Activated T-helper 2 cell treated with anti-CD3 and anti-CD28 coated beads, Interferon-gamma antibody, Interleukin-2, Interleukin-4, amounts not matched to agents 10 μg/mL and 5 μg/mL and 100 μg/mL, durations not matched to agents 14 hours and 24 hours and 36 hours (primary cell): ENCODE measurements around the gene AUTS2. TPM values are rescaled to one million over a fixed set of nuclear protein-coding genes. Genes with fewer than 3 reads are reported as not detected.

Source experiments
- DNase-seq: peaks from one replicate; pipeline ENCODE4 v3.0.0; 2021; ENCODE audit warnings: low spot score
- H3K27ac Mint-ChIP-seq: one replicate; pipeline ENCODE4 v1.8.0; 2021; ENCODE audit warnings: mixed read lengths
- H3K27me3 Mint-ChIP-seq: one replicate; pipeline ENCODE4 v1.8.0; 2021; ENCODE audit warnings: low read depth, mixed read lengths
- H3K36me3 Mint-ChIP-seq: one replicate; pipeline ENCODE4 v1.8.0; 2021; ENCODE audit warnings: low read depth, mixed read lengths
- H3K4me1 Mint-ChIP-seq: one replicate; pipeline ENCODE4 v1.8.0; 2021; ENCODE audit warnings: low read depth, mixed read lengths
- H3K4me3 Mint-ChIP-seq: one replicate; pipeline ENCODE4 v1.8.0; 2021; ENCODE audit warnings: low read depth, mild to moderate bottlenecking, moderate library complexity, mixed read lengths
- H3K9me3 Mint-ChIP-seq: one replicate; pipeline ENCODE4 v1.8.0; 2021; ENCODE audit warnings: mixed read lengths
- intact Hi-C: fragments of 100-400 bp; cut with micrococcal nuclease; formaldehyde crosslinking; loops from one replicate; pipeline ENCODE4 v1.15.1; 2023
- total RNA-seq: library from RNA; stranded (reverse); gene quantifications from 2 replicates; pipeline ENCODE4 v1.2.3, GENCODE V29; 2022

Gene AUTS2
- total RNA-seq, 1 donor from 2014 or later, result 1.1 TPM

GRCh38 chr7:69692611-69693010 lies 94.3 kb downstream of the AUTS2 start:
- Mint-ChIP-seq H3K27ac (no peak overlapping the region), H3K4me1 (peaks cover 4% of the 10 kb centered on the region), H3K4me3 (no peak overlapping the region), H3K36me3 (no peaks in the 10 kb centered on the region), H3K27me3 (no peaks in the 10 kb centered on the region), H3K9me3 (no peaks in the 10 kb centered on the region)
- DNase-seq, result no peak
- intact Hi-C loops, result no loop called here

DNA sequence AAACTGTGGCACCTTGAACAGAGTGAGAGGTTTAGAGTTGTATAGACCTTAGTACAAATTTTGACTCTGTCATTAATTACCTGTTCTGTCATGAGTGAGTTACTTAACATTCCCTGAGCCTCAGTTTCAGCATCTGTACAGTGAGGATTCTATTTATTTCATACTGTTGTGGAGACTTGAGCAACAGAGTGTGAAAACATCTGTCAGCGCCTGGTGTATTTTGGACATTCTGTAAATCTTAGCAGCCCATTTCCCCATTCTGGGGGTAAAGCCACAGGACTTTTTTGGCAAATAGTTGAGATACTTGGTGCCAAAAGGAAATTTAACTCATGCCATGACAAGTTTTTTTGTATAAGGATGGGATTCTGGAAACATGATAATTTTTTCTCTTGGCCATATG lies 94.8 kb downstream of the AUTS2 start:
- Mint-ChIP-seq H3K4me3 (no peak overlapping the region), H3K9me3 (no peaks in the 10 kb centered on the region), H3K4me1 (peaks cover 4% of the 10 kb centered on the region), H3K27me3 (no peaks in the 10 kb centered on the region), H3K27ac (no peak overlapping the region), H3K36me3 (no peaks in the 10 kb centered on the region)
- DNase-seq, result no peak
- intact Hi-C loops, result no loop called here

- Mint-ChIP-seq H3K9me3 (no peaks in the 10 kb centered on the region), H3K27me3 (no peaks in the 10 kb centered on the region), H3K4me3 (no peak overlapping the region), H3K36me3 (no peaks in the 10 kb centered on the region), H3K27ac (no peak overlapping the region), H3K4me1 (peaks cover 4% of the 10 kb centered on the region)
- no peak for DNase-seq
- intact Hi-C loops, result no loop called here
Observed at GRCh38 chr7:69696054-69696591, 97.8 kb downstream of the AUTS2 start.

- no peaks in the 10 kb centered on the region for H3K36me3 Mint-ChIP-seq
- peaks cover 4% of the 10 kb centered on the region for H3K4me1 Mint-ChIP-seq
- no peaks in the 10 kb centered on the region for H3K27me3 Mint-ChIP-seq
- H3K27ac Mint-ChIP-seq, result no peak overlapping the region
- intact Hi-C loops, result no loop called here
- DNase-seq, result no peak
- H3K9me3 Mint-ChIP-seq, result no peaks in the 10 kb centered on the region
- no peak overlapping the region for H3K4me3 Mint-ChIP-seq
Observed at GRCh38 chr7:69696686-69697685, 98.7 kb downstream of the AUTS2 start.

- intact Hi-C loops, result no loop called here
- Mint-ChIP-seq H3K9me3 (no peaks in the 10 kb centered on the region), H3K27me3 (no peaks in the 10 kb centered on the region), H3K27ac (no peak overlapping the region), H3K4me3 (no peak overlapping the region), H3K36me3 (no peaks in the 10 kb centered on the region), H3K4me1 (peaks cover 4% of the 10 kb centered on the region)
- DNase-seq, result no peak
Observed at GRCh38 chr7:69698109-69698825, 100.0 kb downstream of the AUTS2 start.

GRCh38 chr7:69699931-69700330 lies 101.7 kb downstream of the AUTS2 start:
- H3K4me1 Mint-ChIP-seq, result peaks cover 4% of the 10 kb centered on the region

DNA sequence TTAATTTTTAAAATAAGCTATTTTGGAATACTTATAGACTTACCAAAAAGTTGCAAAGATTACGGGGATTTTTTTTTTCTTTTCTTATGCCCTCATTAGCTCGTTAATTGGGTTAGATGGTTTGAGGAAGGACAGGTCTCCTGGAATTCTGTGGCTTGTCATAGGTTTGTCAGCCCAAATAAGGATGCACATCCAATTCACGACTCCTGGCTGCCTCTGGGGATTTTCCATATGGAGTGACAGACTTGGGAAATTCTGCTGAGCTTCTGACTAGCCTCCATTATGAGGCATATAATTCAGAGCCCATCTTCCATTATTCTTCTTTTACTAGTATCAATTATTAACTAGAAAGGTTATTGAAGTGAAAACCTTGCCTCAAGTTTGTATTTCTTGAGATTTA lies 102.1 kb downstream of the AUTS2 start:
- Mint-ChIP-seq H3K36me3 (no peaks in the 10 kb centered on the region), H3K27ac (no peak overlapping the region), H3K4me1 (peaks cover 4% of the 10 kb centered on the region), H3K9me3 (no peaks in the 10 kb centered on the region), H3K4me3 (no peak overlapping the region), H3K27me3 (no peaks in the 10 kb centered on the region)
- no peak for DNase-seq
- intact Hi-C loops, result no loop called here

More at GRCh38 chr7:69699931-69700330, 101.7 kb downstream of the AUTS2 start:
- intact Hi-C loops, result no loop called here
- no peak for DNase-seq
- Mint-ChIP-seq H3K27me3 (no peaks in the 10 kb centered on the region), H3K9me3 (no peaks in the 10 kb centered on the region), H3K27ac (no peak overlapping the region), H3K4me3 (no peak overlapping the region), H3K36me3 (no peaks in the 10 kb centered on the region)

DNA sequence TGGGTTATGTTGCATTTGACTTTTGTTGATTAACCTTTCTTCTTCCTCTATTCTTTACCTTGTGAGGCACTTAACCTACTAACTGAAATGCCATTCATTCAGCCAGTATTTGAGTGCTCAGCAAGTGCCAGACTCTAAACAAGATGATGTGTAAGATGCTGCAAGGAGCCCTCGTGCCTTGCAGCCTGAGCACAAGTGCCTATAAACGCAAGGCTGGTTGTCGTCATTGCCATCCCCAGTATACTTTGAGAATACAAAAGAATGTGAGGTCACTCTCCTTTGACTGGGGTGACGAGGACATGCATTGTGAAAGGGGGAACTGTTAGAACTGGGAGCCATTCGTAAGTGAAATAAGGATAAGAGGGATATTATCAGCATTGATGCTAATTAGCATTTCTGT lies 103.0 kb downstream of the AUTS2 start:
- DNase-seq, result no peak
- H3K9me3 Mint-ChIP-seq, result no peaks in the 10 kb centered on the region
- intact Hi-C loops, result no loop called here
- H3K4me1 Mint-ChIP-seq, result no peaks in the 10 kb centered on the region
- H3K36me3 Mint-ChIP-seq, result no peaks in the 10 kb centered on the region
- no peaks in the 10 kb centered on the region for H3K27me3 Mint-ChIP-seq
- H3K4me3 Mint-ChIP-seq, result no peak overlapping the region
- no peak overlapping the region for H3K27ac Mint-ChIP-seq

GRCh38 chr7:69702357-69702756 lies 104.1 kb downstream of the AUTS2 start:
- H3K27ac Mint-ChIP-seq, result no peak overlapping the region
- H3K36me3 Mint-ChIP-seq, result no peaks in the 10 kb centered on the region
- intact Hi-C loops, result no loop called here
- no peaks in the 10 kb centered on the region for H3K27me3 Mint-ChIP-seq
- no peak for DNase-seq
- H3K4me1 Mint-ChIP-seq, result no peaks in the 10 kb centered on the region
- no peak overlapping the region for H3K4me3 Mint-ChIP-seq
- H3K9me3 Mint-ChIP-seq, result no peaks in the 10 kb centered on the region

DNA sequence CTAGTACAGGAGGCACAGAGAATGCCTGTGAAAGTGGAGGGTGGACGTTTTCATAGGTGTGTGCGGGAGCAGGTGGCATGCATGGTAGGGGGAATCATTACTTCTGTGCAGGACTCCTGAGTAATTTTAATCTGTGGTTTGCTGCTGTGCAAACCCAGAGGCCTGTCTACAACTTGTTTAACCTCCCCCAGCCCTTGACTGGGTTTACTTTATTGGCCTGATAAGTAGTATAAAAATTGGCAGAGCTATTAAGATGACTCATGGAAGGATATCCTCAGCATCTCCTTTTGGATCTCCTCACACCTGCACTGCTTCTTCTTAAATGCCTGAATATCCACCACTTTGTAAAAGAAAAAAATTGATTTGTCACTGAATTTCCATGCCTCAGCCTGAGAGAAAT lies 104.8 kb downstream of the AUTS2 start:
- H3K4me1 Mint-ChIP-seq, result no peaks in the 10 kb centered on the region
- no peak overlapping the region for H3K27ac Mint-ChIP-seq
- H3K4me3 Mint-ChIP-seq, result no peak overlapping the region
- no peaks in the 10 kb centered on the region for H3K27me3 Mint-ChIP-seq
- no peaks in the 10 kb centered on the region for H3K36me3 Mint-ChIP-seq
- intact Hi-C loops, result no loop called here
- H3K9me3 Mint-ChIP-seq, result no peaks in the 10 kb centered on the region
- DNase-seq, result no peak

DNA sequence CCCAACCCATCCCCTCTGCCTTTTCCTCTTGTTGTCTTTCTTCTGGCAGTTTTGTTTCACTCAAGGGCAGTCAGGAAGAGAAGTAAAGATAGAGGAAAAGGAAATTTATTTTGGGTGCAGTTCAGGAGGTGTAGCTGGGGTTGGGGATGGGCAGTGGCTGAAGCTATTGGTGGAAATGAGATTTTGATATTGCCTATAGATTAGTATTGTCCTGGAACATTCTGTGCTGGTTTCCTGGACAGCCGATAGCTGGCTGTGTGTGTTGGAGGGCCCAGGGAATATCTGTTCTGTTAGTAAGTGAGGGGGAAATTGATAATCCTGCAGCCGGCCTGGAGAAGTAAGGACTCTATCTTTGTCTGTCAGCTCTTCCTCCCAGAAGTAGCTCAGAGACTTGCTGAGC lies 107.8 kb downstream of the AUTS2 start:
- intact Hi-C loops, result no loop called here
- no peak overlapping the region for H3K4me3 Mint-ChIP-seq

DNA sequence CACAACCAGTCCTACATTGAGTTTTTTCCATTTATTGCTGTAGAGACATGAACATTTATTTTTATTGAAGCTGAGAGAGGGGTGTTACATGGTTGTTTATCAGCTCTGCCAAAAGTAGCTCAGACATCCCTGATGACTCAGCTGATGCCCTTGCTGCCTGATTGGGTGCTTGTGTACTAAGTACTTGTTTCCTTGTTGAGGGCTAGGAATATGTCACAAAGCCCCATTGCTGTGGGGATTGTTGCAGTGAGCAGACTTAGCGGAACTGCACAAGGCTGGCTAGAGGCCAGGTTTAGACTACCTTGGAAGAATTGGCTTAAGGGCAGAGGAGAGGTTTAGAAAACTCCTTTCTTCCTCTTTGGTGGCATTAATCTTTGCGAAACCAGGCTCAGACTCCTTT lies 110.6 kb downstream of the AUTS2 start:
- H3K4me1 Mint-ChIP-seq, result no peaks in the 10 kb centered on the region
- no peaks in the 10 kb centered on the region for H3K27me3 Mint-ChIP-seq
- H3K36me3 Mint-ChIP-seq, result no peaks in the 10 kb centered on the region
- H3K27ac Mint-ChIP-seq, result no peak overlapping the region
- intact Hi-C loops, result no loop called here
- H3K9me3 Mint-ChIP-seq, result no peaks in the 10 kb centered on the region
- no peak overlapping the region for H3K4me3 Mint-ChIP-seq
- no peak for DNase-seq

More for the DNA sequence above, 107.8 kb downstream of the AUTS2 start:
- H3K27ac Mint-ChIP-seq, result no peak overlapping the region
- no peaks in the 10 kb centered on the region for H3K4me1 Mint-ChIP-seq
- H3K36me3 Mint-ChIP-seq, result no peaks in the 10 kb centered on the region
- no peaks in the 10 kb centered on the region for H3K9me3 Mint-ChIP-seq
- H3K27me3 Mint-ChIP-seq, result no peaks in the 10 kb centered on the region
- no peak for DNase-seq
